Activated CD8-positive, alpha-beta T cell treated with anti-CD3 and anti-CD28 coated beads, Interleukin-2, amount 10 ng/mL, durations not matched to agents 7 days and 5 days (primary cell): ENCODE results near the gene KCNIP3. TPM values are rescaled to one million over a fixed set of nuclear protein-coding genes. Genes with fewer than 3 reads are reported as not detected.
A peak's percentile ranks its signal among the peaks of the same experiment; 100 is the strongest.
"Not testable (repeated sequence)": the region's sequence is repeated elsewhere in the genome, so short reads cannot be mapped to it uniquely, and the experiment has no call there.

ENCODE experiments used
- ATAC-seq: fragments of 150-1000 bp; cut with Tn5 transposase; one replicate; pipeline ENCODE4 v1.10.0; 2021; ENCODE audit warnings: moderate library complexity
- CTCF ChIA-PET: fragments of 350-600 bp; sonication (Branson Sonifier 250); formaldehyde crosslinking; loops from one replicate; lab custom pipeline; 2021; ENCODE audit warnings: antibody characterized with exemption; lab: Charles Lee
- POLR2A ChIA-PET: fragments of 350-600 bp; sonication (Branson Sonifier 250); formaldehyde crosslinking; loops from one replicate; lab custom pipeline; 2021; ENCODE audit warnings: antibody characterized with exemption; lab: Charles Lee
- DNase-seq: peaks from one replicate; pipeline ENCODE4 v3.0.0-alpha.2; 2020
- H3K27ac Mint-ChIP-seq: one replicate; pipeline ENCODE4 v1.8.0; 2021; ENCODE audit warnings: mild to moderate bottlenecking, mixed read lengths
- H3K27me3 Mint-ChIP-seq: one replicate; pipeline ENCODE4 v1.8.0; 2021; ENCODE audit warnings: low read depth, mixed read lengths
- H3K36me3 Mint-ChIP-seq: one replicate; pipeline ENCODE4 v1.8.0; 2021; ENCODE audit warnings: low read depth, mixed read lengths
- H3K4me1 Mint-ChIP-seq: one replicate; pipeline ENCODE4 v1.8.0; 2021; ENCODE audit warnings: low read depth, mixed read lengths
- H3K4me3 Mint-ChIP-seq: one replicate; pipeline ENCODE4 v1.8.0; 2021; ENCODE audit warnings: mild to moderate bottlenecking, mixed read lengths
- H3K9me3 Mint-ChIP-seq: one replicate; pipeline ENCODE4 v1.8.0; 2022; ENCODE audit warnings: mixed read lengths; ENCODE audit not compliant: insufficient read depth
- total RNA-seq, 2 experiments: library from RNA; stranded (reverse); gene quantifications; one replicate each; pipeline ENCODE4 v1.2.3, GENCODE V29; 2021

The KCNIP3 gene
- total RNA-seq, 2 experiments from 2014 or later, result not detected

- POLR2A ChIA-PET, result no interaction called here
- Mint-ChIP-seq H3K4me1 (no peaks in the 10 kb centered on the region), H3K36me3 (no peaks in the 10 kb centered on the region), H3K4me3 (no peak overlapping the region), H3K27ac (no peak overlapping the region), H3K9me3 (no peaks in the 10 kb centered on the region), H3K27me3 (peaks cover 2% of the 10 kb centered on the region)
- ATAC-seq, result no peak
- CTCF ChIA-PET, result interaction anchor here (1.2 to 2.3 kb wide), 2 partner anchors 9 to 10 kb away, joined by 3 to 9 read pairs; partner anchors contain the start of gene FAHD2A
- DNase-seq, result no peak
These were observed 95.7 kb downstream of the KCNIP3 start for GRCh38 chr2:95392730-95393455.

DNA sequence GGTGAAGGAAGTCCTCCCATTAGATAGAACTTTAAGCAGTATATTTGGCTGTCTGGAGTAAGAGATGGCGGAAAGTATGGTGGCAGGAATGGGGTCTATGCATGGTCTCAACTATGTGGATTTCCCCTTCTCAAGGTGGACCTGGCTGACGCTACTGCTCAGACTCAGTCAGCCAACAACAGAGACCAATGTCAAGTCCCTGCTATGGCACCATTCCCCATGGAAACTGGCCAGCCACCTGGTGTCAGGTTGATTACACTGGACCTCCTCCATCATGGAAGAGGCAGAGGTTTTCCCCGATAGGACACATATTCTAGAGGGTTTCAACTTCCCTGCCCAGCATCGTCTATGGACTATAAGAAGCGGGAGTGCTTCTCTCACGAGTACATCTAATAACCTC lies 96.8 kb downstream of the KCNIP3 start:
- no peaks in the 10 kb centered on the region for H3K36me3 Mint-ChIP-seq
- no peak overlapping the region for H3K4me3 Mint-ChIP-seq
- ChIA-PET CTCF (interaction anchor here (0.6 to 2.3 kb wide), 2 partner anchors 9 to 10 kb away, joined by 3 to 9 read pairs; partner anchors contain the start of gene FAHD2A), POLR2A (no interaction called here)
- no peak for DNase-seq
- peaks cover 2% of the 10 kb centered on the region for H3K27me3 Mint-ChIP-seq
- H3K27ac Mint-ChIP-seq, result no peak overlapping the region
- no peak for ATAC-seq
- no peaks in the 10 kb centered on the region for H3K4me1 Mint-ChIP-seq
- H3K9me3 Mint-ChIP-seq, result no peaks in the 10 kb centered on the region

DNA sequence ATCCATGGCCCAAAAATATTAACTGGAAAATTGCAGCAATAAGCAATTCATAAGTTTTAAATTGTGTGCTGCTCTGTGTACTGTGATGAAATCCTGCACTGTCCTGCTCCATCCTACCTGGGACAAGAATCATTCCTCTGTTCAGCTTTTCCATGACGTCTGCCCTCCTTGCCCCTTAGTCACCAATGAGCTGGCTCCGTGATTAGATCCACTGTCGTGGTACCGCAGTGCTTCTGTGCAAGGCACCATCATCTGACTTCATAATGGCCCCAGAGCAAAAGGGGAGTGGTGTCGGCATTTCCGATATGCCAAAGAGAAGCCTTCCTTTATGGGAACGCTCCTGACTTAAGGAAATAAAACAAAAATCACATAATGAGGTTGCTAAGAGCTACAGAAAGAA lies 101.9 kb downstream of the KCNIP3 start:
- Mint-ChIP-seq H3K4me3 (no peak overlapping the region), H3K27me3 (peaks cover 2% of the 10 kb centered on the region), H3K27ac (no peak overlapping the region), H3K9me3 (no peaks in the 10 kb centered on the region), H3K4me1 (peaks cover 17% of the 10 kb centered on the region), H3K36me3 (no peaks in the 10 kb centered on the region)
- ChIA-PET CTCF (no interaction called here), POLR2A (no interaction called here)
- DNase-seq (no peak), ATAC-seq (no peak)

- no peak for DNase-seq
- Mint-ChIP-seq H3K4me1 (peaks cover 20% of the 10 kb centered on the region), H3K36me3 (no peaks in the 10 kb centered on the region), H3K4me3 (peak overlapping the region; percentile 99), H3K9me3 (no peaks in the 10 kb centered on the region), H3K27me3 (no peaks in the 10 kb centered on the region), H3K27ac (peak overlapping the region; percentile 97)
- POLR2A ChIA-PET, result no interaction called here
- ATAC-seq, result no peak
- CTCF ChIA-PET, result interaction anchor here (0.7 to 4.6 kb wide), 3 partner anchors 8 to 56 kb away, joined by 3 to 39 read pairs (median 5); no protein-coding TSS in a partner anchor
These were observed 104.3 kb downstream of the KCNIP3 start for GRCh38 chr2:95401480-95401879.

GRCh38 chr2:95402004-95402369 lies 104.8 kb downstream of the KCNIP3 start:
- H3K27me3 Mint-ChIP-seq, POLR2A ChIA-PET, H3K36me3 Mint-ChIP-seq, DNase-seq, H3K9me3 Mint-ChIP-seq: not testable (repeated sequence)
- Mint-ChIP-seq H3K27ac (peak overlapping the region; percentile 97), H3K4me3 (peak overlapping the region; percentile 99), H3K4me1 (peaks cover 20% of the 10 kb centered on the region)
- CTCF ChIA-PET, result interaction anchor here (0.7 to 4.6 kb wide), 3 partner anchors 9 to 57 kb away, joined by 3 to 39 read pairs (median 5); no protein-coding TSS in a partner anchor
- peak; percentile 27 for ATAC-seq

DNA sequence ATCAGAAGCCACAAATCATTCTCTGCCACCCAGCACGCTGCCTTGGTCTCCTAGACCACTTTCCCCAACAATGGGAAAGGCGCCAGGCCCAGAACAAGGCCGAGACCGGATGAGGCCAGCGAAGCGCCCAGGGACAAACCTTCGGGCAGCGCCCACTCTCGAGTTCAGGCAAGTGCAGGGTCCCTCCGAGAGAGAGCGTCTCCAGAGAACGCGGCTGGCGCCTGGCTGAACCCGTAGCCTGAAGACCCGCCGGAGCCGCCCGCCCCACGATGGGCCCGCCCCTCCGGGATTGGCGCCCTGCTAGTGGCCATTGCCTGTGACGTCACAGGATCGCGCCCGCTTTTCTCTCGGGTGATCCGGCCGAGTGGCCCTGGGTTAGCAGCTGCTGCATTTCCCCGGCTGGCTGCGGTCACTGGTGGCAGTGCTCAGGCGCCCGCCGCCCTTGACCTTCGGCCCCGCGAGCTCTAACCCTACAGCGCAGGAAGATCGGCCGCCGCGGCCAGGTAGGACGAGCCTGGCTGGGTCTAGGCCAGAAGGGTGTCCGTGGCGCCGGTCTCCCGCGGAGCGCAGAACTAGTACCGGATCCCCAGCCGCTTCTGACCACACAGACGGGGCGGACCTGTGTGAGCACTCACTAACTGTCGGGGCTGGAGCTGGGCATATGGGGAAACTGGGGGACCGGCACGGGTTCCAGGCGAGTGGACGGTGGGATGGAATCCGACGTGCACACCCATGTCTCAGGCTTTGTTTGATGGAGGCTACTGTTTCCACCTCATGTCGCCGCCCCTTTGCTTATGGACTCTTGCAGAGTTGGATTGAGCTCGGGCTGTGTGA lies 105.4 kb downstream of the KCNIP3 start, which contains the start of gene FAHD2A:
Gene FAHD2A (plus strand): TSS at position 339 of the 834 bp plus-strand sequence. CDS start 2,851 bp downstream, outside the sequence.
- Mint-ChIP-seq H3K27ac (peak within 1 kb of the TSS; percentile 97), H3K9me3 (no peaks in the 10 kb centered on the region), H3K27me3 (no peaks in the 10 kb centered on the region), H3K36me3 (no peaks in the 10 kb centered on the region), H3K4me3 (peak within 1 kb of the TSS; percentile 99), H3K4me1 (peaks cover 20% of the 10 kb centered on the region)
- CTCF ChIA-PET, result interaction anchor here (1.1 to 4.6 kb wide), 4 partner anchors 10 to 57 kb away, joined by 3 to 39 read pairs (median 7); no protein-coding TSS in a partner anchor
- ATAC-seq, result peak; percentile 97
- peak; percentile 97 for DNase-seq
- POLR2A ChIA-PET, result no interaction called here

- H3K27ac Mint-ChIP-seq, result peak overlapping the region; percentile 97
- peak; percentile 31 for ATAC-seq
- peak; percentile 59 for DNase-seq
- H3K4me1 Mint-ChIP-seq, result peaks cover 20% of the 10 kb centered on the region
- H3K36me3 Mint-ChIP-seq, H3K27me3 Mint-ChIP-seq, POLR2A ChIA-PET, H3K9me3 Mint-ChIP-seq: not testable (repeated sequence)
- CTCF ChIA-PET, result interaction anchor here (0.9 to 4.6 kb wide), 5 partner anchors 9 to 24 kb away, joined by 3 to 39 read pairs (median 4); no protein-coding TSS in a partner anchor
- peak overlapping the region; percentile 99 for H3K4me3 Mint-ChIP-seq
These were observed 106.1 kb downstream of the KCNIP3 start for GRCh38 chr2:95403204-95403721.

DNA sequence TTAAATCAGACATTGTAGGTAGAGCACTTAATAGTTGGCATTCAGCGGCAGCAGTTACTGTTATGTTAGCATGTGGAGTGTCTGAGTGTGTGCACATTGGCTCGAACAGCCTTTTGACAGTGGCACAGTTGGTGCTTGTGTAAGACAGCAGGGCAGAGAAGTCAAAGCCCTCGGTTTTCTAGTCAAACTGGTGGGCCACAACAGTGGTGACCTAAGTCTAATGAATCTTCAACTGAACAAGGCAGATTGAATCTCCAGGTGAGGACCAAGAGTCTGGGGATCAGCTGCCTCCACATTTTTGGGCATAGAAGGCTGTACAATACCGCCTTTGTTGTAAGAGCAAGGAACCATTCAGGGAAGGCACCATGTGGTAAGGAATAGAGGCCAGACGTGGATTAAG lies 106.7 kb downstream of the KCNIP3 start:
- peak overlapping the region; percentile 99 for H3K4me3 Mint-ChIP-seq
- H3K36me3 Mint-ChIP-seq, H3K9me3 Mint-ChIP-seq, ATAC-seq, H3K27me3 Mint-ChIP-seq, POLR2A ChIA-PET, DNase-seq: not testable (repeated sequence)
- CTCF ChIA-PET, result interaction anchor here (0.9 to 4.6 kb wide), 6 partner anchors 9 to 41 kb away, joined by 3 to 39 read pairs (median 4); no protein-coding TSS in a partner anchor
- H3K4me1 Mint-ChIP-seq, result peaks cover 20% of the 10 kb centered on the region
- H3K27ac Mint-ChIP-seq, result peak overlapping the region; percentile 97

DNA sequence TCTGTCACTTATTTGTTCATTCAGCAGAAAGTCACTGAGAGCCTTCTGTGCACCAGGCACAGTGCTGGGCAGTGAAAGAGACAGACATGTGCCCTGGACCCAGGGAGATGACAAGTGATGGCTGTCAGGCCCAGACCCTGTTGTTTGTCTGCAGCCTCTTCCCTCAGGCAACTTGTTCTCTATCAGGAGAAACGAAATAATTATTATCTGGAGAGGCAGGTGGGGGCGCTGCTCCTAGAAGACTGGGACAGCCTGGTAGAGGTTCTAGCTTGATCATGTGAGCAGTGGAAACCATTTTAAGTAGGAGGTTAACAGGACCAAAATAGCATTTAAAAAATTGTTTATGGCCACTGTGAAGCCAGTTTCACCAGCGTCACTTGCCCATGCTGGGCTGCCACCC lies 107.5 kb downstream of the KCNIP3 start:
- DNase-seq, H3K9me3 Mint-ChIP-seq, POLR2A ChIA-PET, H3K27ac Mint-ChIP-seq, H3K4me3 Mint-ChIP-seq, ATAC-seq, H3K27me3 Mint-ChIP-seq: not testable (repeated sequence)
- CTCF ChIA-PET, result interaction anchor here (1.0 kb wide), 1 partner anchor 41 kb away, joined by 3 read pairs; no protein-coding TSS in a partner anchor
- Mint-ChIP-seq H3K4me1 (peaks cover 20% of the 10 kb centered on the region), H3K36me3 (peaks cover 14% of the 10 kb centered on the region)

DNA sequence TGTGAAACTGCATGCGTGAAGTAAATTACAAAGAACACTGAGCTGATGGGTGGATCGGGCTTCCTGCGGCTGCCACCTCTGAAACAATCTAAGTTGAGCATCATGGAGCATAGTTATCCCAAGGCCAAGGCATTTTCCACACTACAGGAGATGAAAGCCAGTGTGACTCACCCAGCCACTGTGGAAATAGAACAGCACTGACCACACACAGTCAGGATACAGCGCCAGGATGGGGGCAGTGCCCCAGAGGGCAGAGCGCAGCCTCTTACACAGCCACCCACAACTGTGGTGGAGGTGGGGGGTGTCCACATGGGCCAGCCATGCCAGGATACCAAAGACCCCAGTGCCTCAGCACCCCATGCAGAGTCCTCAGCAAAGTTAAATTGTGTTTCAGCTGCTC lies 114.1 kb downstream of the KCNIP3 start:
- POLR2A ChIA-PET, H3K27ac Mint-ChIP-seq, H3K4me3 Mint-ChIP-seq, H3K9me3 Mint-ChIP-seq, DNase-seq, H3K4me1 Mint-ChIP-seq, H3K27me3 Mint-ChIP-seq, ATAC-seq, CTCF ChIA-PET: not testable (repeated sequence)
- peaks cover 19% of the 10 kb centered on the region for H3K36me3 Mint-ChIP-seq

DNA sequence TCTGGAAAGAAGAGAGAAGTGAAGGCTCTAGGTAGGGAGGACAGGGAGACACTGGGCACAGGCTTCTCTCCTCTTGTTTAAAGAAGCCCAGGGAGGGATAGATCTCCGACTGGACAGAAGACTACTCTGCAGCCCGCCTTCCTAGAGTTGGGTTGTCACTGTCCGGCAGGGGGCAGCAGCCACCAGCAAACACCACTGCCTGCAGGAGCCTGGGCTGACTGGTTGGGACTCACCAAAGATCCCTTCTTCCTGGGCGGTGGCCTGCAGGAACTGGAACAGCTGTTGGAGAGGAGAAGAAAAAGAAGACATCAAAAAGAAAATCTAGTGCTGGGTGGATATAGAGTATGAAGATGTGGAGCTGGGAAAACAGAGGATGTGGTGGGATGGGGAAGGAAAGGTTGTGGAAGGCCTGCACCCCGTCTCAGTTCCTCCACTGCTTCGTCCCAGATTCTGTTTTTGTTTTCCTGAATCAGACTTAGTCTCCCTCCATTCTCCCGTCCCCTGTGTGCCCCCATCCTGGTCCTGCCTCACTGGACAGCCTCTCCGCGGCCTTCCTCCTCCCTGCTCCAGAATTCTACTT lies 117.0 kb downstream of the KCNIP3 start:
- H3K4me3 Mint-ChIP-seq, H3K27me3 Mint-ChIP-seq, H3K4me1 Mint-ChIP-seq, H3K27ac Mint-ChIP-seq, POLR2A ChIA-PET, CTCF ChIA-PET, H3K9me3 Mint-ChIP-seq: not testable (repeated sequence)
- DNase-seq (peak; percentile 77), ATAC-seq (peak; percentile 85)
- H3K36me3 Mint-ChIP-seq, result peaks cover 10% of the 10 kb centered on the region
